Measurements from ENCODE around the gene ROPN1L. TPM values are rescaled to one million over a fixed set of nuclear protein-coding genes. Genes with fewer than 3 reads are reported as not detected.

Gene ROPN1L
- polyA plus RNA-seq, 4 donors, result 0.62 to 1.2 (median 0.89) TPM

DNA sequence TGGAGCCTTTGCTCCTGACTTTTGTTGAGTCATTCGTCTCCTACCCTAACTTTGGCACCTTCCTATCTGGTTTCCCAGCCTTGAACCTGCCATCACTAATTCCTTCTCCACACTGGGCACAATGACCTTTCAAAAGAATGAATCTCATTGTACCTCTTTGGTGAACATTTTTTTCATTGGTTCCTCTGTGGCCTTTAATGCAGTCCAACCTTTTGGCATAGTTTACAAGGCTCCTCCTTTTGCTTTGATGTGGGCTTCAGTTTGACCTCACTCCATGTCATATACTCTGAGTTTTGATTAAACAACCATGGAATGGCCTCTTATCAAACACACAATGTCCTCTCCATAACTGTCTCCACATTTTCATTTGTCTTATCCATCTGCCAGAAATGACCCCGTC lies 14.5 kb upstream of the ROPN1L start:
- no peak for DNase-seq (ENCODE audit: low read depth in 4 of 4, low spot score in 2 of 4)

GRCh38 chr5:10427978-10428377 lies 13.7 kb upstream of the ROPN1L start:
- no peak for DNase-seq (ENCODE audit: low read depth in 4 of 4, low spot score in 2 of 4)

DNA sequence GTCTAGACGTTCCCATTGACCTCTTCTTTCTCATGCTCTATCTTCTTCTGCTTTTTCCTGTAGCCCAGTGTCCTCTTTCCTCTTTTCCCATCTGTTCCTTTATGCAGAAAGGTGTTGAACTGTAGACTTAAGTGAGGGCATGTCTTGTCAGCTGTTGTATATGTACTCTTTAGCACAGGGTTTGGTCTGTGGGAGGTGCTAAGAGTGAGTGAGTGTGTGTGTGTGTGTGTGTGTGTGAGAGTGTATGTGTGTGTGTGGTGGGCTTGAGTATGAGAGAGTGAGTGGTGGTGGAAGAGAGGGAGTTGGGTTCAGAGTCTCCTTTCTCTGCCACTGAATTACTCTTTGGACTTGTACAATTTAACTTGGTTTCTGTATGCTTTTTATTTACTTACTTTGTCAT lies 10.3 kb upstream of the ROPN1L start:
- DNase-seq (ENCODE audit: low read depth in 4 of 4, low spot score in 2 of 4), result no peak

GRCh38 chr5:10432059-10433008 lies 9.3 kb upstream of the ROPN1L start:
- no peak for DNase-seq (ENCODE audit: low read depth in 4 of 4, low spot score in 2 of 4)

GRCh38 chr5:10434392-10434791 lies 7.3 kb upstream of the ROPN1L start:
- no peak for DNase-seq (ENCODE audit: low read depth in 4 of 4, low spot score in 2 of 4)

GRCh38 chr5:10438301-10438700 lies 3.4 kb upstream of the ROPN1L start:
- DNase-seq (ENCODE audit: low read depth in 4 of 4, low spot score in 2 of 4), result no peak

DNA sequence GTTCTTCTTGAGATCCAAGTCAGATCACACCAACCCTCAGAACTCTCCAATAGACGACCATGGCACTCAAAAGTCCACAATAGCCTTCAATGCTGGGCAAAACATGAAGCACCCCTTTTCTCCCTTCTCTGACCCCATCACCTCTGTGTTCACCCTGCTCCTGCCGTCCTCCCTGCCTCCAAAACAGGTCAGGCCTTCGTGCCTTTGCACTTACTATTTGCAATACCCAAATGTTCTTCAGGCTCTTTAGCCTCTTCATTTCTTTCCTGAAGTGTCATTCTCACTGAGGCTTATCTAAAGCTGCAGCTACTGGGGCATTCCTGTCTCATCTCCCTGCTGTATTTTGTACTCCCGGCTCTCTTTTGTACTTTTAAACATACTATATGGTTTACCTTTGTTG lies 2.0 kb upstream of the ROPN1L start:
- DNase-seq (ENCODE audit: low read depth in 4 of 4, low spot score in 2 of 4), result no peak

- DNase-seq (ENCODE audit: low read depth in 4 of 4, low spot score in 2 of 4), result no peak
These were observed 1.2 kb upstream of the ROPN1L start for GRCh38 chr5:10440367-10440990.

GRCh38 chr5:10441992-10442435 lies 335 bp downstream of the ROPN1L start:
- peak in 1 of 4 donors; percentile 23 for DNase-seq (ENCODE audit: low read depth in 4 of 4, low spot score in 2 of 4)

GRCh38 chr5:10442576-10442975 lies 897 bp downstream of the ROPN1L start:
- no peak for DNase-seq (ENCODE audit: low read depth in 4 of 4, low spot score in 2 of 4)

DNA sequence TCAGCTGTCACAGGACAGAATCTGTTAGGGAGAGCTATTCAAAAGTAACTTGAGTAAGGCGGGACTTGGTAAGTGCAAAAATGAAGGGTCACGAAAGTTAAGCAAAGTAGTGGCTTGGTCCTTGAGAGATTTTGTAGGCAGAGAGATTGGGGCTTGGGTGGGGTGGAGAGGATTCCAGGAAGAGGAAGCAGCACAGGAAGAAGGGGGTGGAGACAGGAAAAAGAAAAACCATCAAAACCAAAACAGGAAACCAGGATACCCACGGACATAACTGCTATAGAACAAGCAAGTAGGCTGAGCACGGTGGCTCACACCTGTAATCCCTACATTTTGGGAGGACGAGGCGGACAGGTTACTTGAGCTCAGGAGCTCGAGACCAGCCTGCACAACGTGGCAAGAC lies 3.7 kb downstream of the ROPN1L start:
- no peak for DNase-seq (ENCODE audit: low read depth in 4 of 4, low spot score in 2 of 4)

- DNase-seq (ENCODE audit: low read depth in 4 of 4, low spot score in 2 of 4), result no peak
These were observed 4.8 kb downstream of the ROPN1L start for GRCh38 chr5:10446490-10446889.

DNA sequence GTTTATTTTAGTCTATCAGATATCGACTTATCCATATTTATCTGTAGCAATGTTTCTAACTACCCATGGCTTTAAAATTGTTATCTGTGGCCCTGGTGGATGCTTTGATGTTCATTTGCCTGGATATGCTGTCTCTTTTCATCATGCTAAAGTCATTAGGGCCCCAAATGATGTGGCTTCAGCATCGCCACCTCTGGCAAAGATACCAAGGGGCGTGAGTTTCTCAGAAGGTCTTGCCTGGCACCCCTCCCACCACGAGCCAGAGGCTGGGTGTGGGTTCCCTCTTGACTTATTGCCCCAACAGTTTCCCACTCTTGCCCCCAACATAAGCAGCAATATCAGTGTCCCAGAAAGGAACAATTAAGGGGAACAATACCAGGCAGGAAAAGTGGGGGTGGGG lies 5.4 kb downstream of the ROPN1L start:
- no peak for DNase-seq (ENCODE audit: low read depth in 4 of 4, low spot score in 2 of 4)

- no peak for DNase-seq (ENCODE audit: low read depth in 4 of 4, low spot score in 2 of 4)
These were observed 7.2 kb downstream of the ROPN1L start for GRCh38 chr5:10448754-10449360.

DNA sequence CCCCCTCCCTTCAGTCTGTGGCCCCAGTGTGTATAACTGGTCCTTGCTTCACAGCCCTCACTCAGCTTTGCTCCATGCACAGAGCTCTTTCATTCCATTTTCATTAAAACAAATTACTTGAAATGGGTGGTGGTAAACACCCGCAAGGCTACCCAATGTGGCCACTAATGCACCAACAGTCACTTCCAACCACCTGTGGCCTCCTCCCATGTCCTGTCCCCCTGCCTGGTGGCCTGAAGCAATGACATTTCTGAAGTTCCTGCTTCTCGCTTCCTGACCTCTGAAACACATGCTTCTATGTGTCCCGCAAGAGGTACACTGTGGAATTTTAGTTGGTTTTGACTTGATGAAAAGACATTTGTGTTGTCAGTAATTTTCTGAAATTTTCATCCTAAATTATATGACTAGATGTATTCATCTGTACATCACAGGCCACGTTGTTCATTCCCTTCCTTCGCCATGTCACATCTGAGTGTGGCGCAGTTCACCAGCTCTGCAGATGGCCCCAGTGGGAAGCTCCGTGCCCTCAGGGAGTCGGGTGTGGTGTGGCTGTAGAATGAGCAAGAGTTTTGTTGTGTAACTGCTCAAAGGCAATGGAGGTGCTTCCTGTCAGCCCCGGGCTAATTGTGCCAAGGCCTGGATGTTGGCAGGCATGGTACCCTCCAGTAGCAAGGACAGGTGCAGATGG lies 9.6 kb downstream of the ROPN1L start:
- DNase-seq (ENCODE audit: low read depth in 4 of 4, low spot score in 2 of 4), result no peak

DNA sequence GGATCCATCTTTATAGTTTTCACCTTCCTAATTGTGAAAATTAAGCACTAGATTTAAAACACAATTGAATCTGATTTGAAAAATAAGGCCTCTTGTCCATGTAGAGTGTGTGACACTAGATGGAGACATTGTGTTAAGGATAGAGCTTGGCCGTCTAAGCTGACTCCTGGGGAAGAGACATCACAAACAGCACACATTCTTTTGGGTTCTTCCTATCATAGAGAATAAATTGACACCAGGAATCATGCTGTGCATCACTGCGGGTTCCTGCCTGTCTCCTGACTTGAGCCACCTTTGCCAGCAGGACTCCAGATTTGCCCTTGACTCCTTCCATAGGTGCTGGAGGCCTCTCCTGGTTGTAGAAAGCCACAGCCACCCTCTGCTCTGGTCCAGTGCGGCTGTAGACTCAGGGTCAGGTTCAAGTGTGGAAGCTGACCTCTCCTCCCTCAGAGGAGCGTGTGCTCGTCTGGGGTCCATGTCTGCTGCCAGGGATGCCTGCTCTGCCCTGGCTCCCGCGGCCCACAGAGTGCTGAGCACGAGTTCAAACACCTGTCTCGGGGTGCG lies 11.2 kb downstream of the ROPN1L start:
- DNase-seq (ENCODE audit: low read depth in 4 of 4, low spot score in 2 of 4), result peak in 2 of 4 donors; percentile 42 to 60

- no peak for DNase-seq (ENCODE audit: low read depth in 4 of 4, low spot score in 2 of 4)
These were observed 11.9 kb downstream of the ROPN1L start for GRCh38 chr5:10453545-10453944.

GRCh38 chr5:10454591-10455276 lies 13.1 kb downstream of the ROPN1L start:
- DNase-seq (ENCODE audit: low read depth in 4 of 4, low spot score in 2 of 4), result no peak

DNA sequence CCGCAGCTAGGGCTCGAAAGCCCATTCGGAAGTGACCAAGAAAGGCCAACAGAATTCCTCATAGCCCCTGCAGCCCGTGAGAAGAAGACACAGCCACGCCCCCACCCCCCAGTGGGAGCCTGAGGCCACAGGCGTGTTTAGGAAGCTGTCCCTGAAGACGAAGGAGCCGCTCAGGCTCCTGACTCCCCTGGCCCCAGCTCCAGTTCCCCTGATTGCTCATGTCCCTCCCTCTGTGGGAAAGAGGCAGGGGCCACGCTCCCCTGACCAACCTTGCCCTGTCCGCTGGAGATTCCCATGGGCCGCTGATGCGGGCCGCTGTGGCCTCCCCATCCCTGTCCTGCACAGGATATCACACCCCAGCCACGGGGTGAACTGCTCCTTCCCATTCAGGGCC lies 13.6 kb downstream of the ROPN1L start:
- no peak for DNase-seq (ENCODE audit: low read depth in 4 of 4, low spot score in 2 of 4)
